KOPT-K1 (cell line): ENCODE measurements around the gene NTRK2.

Source experiments
- H3K27ac ChIP-seq: fragments of 200-600 bp; sonication (generic); 2 replicates; pipeline ENCODE4 v1.5.1; 2016; ENCODE audit warnings: antibody characterized with exemption, mild to moderate bottlenecking, low read depth, low read length; ENCODE audit not compliant: poor library complexity, severe bottlenecking
- H3K36me3 ChIP-seq: fragments of 200-600 bp; sonication (generic); 2 replicates; pipeline ENCODE4 v1.5.1; 2017; ENCODE audit warnings: antibody characterized with exemption, mild to moderate bottlenecking, low read length, moderate library complexity; ENCODE audit not compliant: insufficient read depth
- H3K9me3 ChIP-seq: fragments of 200-600 bp; sonication (generic); 2 replicates; pipeline ENCODE4 v1.5.1; 2017; ENCODE audit warnings: antibody characterized with exemption, low read length, mild to moderate bottlenecking; ENCODE audit not compliant: insufficient read depth, poor library complexity, severe bottlenecking

NTRK2 gene

GRCh38 chr9:84738353-84738752 is 68.8 kb downstream of the NTRK2 start:
- no peak overlapping the region for H3K27ac ChIP-seq
- H3K36me3 ChIP-seq: no peaks in the 10 kb centered on the region
- no peaks in the 10 kb centered on the region for H3K9me3 ChIP-seq

- Histone ChIP-seq H3K27ac (no peak overlapping the region), H3K36me3 (no peaks in the 10 kb centered on the region)
Observed at GRCh38 chr9:84742261-84742660, 72.7 kb downstream of the NTRK2 start.

GRCh38 chr9:84744195-84744594 is 74.7 kb downstream of the NTRK2 start:
- Histone ChIP-seq H3K9me3 (no peaks in the 10 kb centered on the region), H3K27ac (no peak overlapping the region), H3K36me3 (no peaks in the 10 kb centered on the region)

More at GRCh38 chr9:84742261-84742660, 72.7 kb downstream of the NTRK2 start:
- H3K9me3 ChIP-seq: no peaks in the 10 kb centered on the region

GRCh38 chr9:84744726-84745125 is 75.2 kb downstream of the NTRK2 start:
- no peaks in the 10 kb centered on the region for H3K36me3 ChIP-seq

GRCh38 chr9:84748112-84748511 is 78.6 kb downstream of the NTRK2 start:
- Histone ChIP-seq H3K27ac (no peak overlapping the region), H3K36me3 (no peaks in the 10 kb centered on the region), H3K9me3 (no peaks in the 10 kb centered on the region)

More at GRCh38 chr9:84744726-84745125, 75.2 kb downstream of the NTRK2 start:
- Histone ChIP-seq H3K27ac (no peak overlapping the region), H3K9me3 (no peaks in the 10 kb centered on the region)

GRCh38 chr9:84750152-84750865 is 80.8 kb downstream of the NTRK2 start:
- Histone ChIP-seq H3K36me3 (no peaks in the 10 kb centered on the region), H3K27ac (no peak overlapping the region), H3K9me3 (no peaks in the 10 kb centered on the region)

GRCh38 chr9:84751921-84752320 is 82.4 kb downstream of the NTRK2 start:
- Histone ChIP-seq H3K9me3 (no peaks in the 10 kb centered on the region), H3K36me3 (no peaks in the 10 kb centered on the region), H3K27ac (no peak overlapping the region)

- Histone ChIP-seq H3K27ac (no peak overlapping the region), H3K36me3 (no peaks in the 10 kb centered on the region), H3K9me3 (no peaks in the 10 kb centered on the region)
Observed at GRCh38 chr9:84754461-84754860, 84.9 kb downstream of the NTRK2 start.

- H3K27ac ChIP-seq: no peak overlapping the region
- no peaks in the 10 kb centered on the region for H3K9me3 ChIP-seq
- H3K36me3 ChIP-seq: no peaks in the 10 kb centered on the region
Observed at GRCh38 chr9:84754881-84755280, 85.4 kb downstream of the NTRK2 start.

- H3K36me3 ChIP-seq: no peaks in the 10 kb centered on the region
- no peaks in the 10 kb centered on the region for H3K9me3 ChIP-seq
- H3K27ac ChIP-seq: no peak overlapping the region
Observed at GRCh38 chr9:84755380-84755779, 85.9 kb downstream of the NTRK2 start.

GRCh38 chr9:84756171-84756570 is 86.6 kb downstream of the NTRK2 start:
- no peak overlapping the region for H3K27ac ChIP-seq
- no peaks in the 10 kb centered on the region for H3K36me3 ChIP-seq
- no peaks in the 10 kb centered on the region for H3K9me3 ChIP-seq

- H3K9me3 ChIP-seq: no peaks in the 10 kb centered on the region
- no peak overlapping the region for H3K27ac ChIP-seq
- no peaks in the 10 kb centered on the region for H3K36me3 ChIP-seq
Observed at GRCh38 chr9:84756731-84757130, 87.2 kb downstream of the NTRK2 start.

GRCh38 chr9:84758817-84759216 is 89.3 kb downstream of the NTRK2 start:
- Histone ChIP-seq H3K9me3 (no peaks in the 10 kb centered on the region), H3K27ac (no peak overlapping the region), H3K36me3 (no peaks in the 10 kb centered on the region)

- no peak overlapping the region for H3K27ac ChIP-seq
- no peaks in the 10 kb centered on the region for H3K36me3 ChIP-seq
- no peaks in the 10 kb centered on the region for H3K9me3 ChIP-seq
Observed at GRCh38 chr9:84759300-84759750, 89.8 kb downstream of the NTRK2 start.

GRCh38 chr9:84759804-84760203 is 90.3 kb downstream of the NTRK2 start:
- Histone ChIP-seq H3K9me3 (no peaks in the 10 kb centered on the region), H3K27ac (no peak overlapping the region), H3K36me3 (no peaks in the 10 kb centered on the region)

- H3K27ac ChIP-seq: no peak overlapping the region
- no peaks in the 10 kb centered on the region for H3K9me3 ChIP-seq
Observed at GRCh38 chr9:84761137-84761808, 91.7 kb downstream of the NTRK2 start.

More at GRCh38 chr9:84761137-84761808, 91.7 kb downstream of the NTRK2 start:
- no peaks in the 10 kb centered on the region for H3K36me3 ChIP-seq
